HL-60 (cell line): ENCODE results near the gene RIC8B.

Experiments used
- GABPA ChIP-seq: IDR thresholded peaks from 2 replicates; pipeline ENCODE4 v1.6.1; 2012; ENCODE audit warnings: low read depth
- POLR2AphosphoS5 ChIP-seq: IDR thresholded peaks from 2 replicates; pipeline ENCODE4 v1.6.1; 2012; ENCODE audit warnings: low read depth
- REST ChIP-seq: IDR thresholded peaks from 2 replicates; pipeline ENCODE4 v1.6.1; 2012; ENCODE audit warnings: low read depth; ENCODE audit not compliant: insufficient replicate concordance
- SPI1 ChIP-seq: IDR thresholded peaks from 2 replicates; pipeline ENCODE4 v1.6.1; 2012; ENCODE audit warnings: low read depth, mild to moderate bottlenecking, borderline replicate concordance
- TF ChIP-seq, protein P1 (sequence below): IDR thresholded peaks from one replicate; pipeline ENCODE4 v1.5.1; 2011; ENCODE audit warnings: low read length, control low read depth, inconsistent platforms; ENCODE audit not compliant: insufficient read depth

DNA sequence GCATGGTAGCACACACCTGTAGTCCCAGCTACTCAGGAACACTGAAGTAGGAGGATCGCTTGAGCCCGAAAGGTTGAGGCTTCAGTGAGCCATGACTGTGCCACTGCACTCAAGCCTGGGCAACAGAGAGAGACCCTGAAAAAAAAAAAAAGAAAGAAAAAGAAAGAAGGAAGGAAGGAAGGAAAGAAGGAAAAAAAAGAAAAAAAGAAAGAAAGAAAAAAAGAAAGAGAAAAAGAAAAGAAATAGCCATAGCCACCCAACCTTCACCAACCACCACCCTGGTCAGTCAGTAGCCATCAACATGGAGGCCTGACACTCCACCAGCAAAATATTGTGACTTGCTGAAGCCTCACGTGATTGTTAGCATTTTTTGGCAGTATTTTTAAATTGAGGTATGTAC lies 159.8 kb downstream of the RIC8B start:
- no peak for TF ChIP-seq POLR2AphosphoS5
- TF ChIP-seq, protein P1, sequence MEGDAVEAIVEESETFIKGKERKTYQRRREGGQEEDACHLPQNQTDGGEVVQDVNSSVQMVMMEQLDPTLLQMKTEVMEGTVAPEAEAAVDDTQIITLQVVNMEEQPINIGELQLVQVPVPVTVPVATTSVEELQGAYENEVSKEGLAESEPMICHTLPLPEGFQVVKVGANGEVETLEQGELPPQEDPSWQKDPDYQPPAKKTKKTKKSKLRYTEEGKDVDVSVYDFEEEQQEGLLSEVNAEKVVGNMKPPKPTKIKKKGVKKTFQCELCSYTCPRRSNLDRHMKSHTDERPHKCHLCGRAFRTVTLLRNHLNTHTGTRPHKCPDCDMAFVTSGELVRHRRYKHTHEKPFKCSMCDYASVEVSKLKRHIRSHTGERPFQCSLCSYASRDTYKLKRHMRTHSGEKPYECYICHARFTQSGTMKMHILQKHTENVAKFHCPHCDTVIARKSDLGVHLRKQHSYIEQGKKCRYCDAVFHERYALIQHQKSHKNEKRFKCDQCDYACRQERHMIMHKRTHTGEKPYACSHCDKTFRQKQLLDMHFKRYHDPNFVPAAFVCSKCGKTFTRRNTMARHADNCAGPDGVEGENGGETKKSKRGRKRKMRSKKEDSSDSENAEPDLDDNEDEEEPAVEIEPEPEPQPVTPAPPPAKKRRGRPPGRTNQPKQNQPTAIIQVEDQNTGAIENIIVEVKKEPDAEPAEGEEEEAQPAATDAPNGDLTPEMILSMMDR: no peak
- no peak for TF ChIP-seq GABPA
- TF ChIP-seq REST: no peak
- TF ChIP-seq SPI1: no peak
